Adipose tissue (tissue), 3 donors: ENCODE measurements around the gene PCDHB6. TPM values are rescaled to one million over a fixed set of nuclear protein-coding genes. Genes with fewer than 3 reads are reported as not detected.
"Not testable (repeated sequence)": the region's sequence is repeated elsewhere in the genome, so short reads cannot be mapped to it uniquely, and the experiment has no call there.

ENCODE experiments used
- H3K27ac ChIP-seq: one replicate; pipeline ENCODE4 v1.5.1; 2013; ENCODE audit warnings: low read depth, low read length
- WGBS, 3 donors: extraction: QIAGEN DNeasy Blood & Tissue Kit; methylation state at CpG; one replicate each; pipeline ENCODE4 v1.1.7; 2013; 5-methylcytosine and 5-hydroxymethylcytosine counted together
- polyA plus RNA-seq, 3 donors: library from polyadenylated mRNA; stranded (reverse); fragments of 200-250 nt; gene quantifications; one replicate each; pipeline ENCODE4 v1.2.3, GENCODE V29; 2013
- donor health status: healthy with polysubstance abuse.
- donor health status: Bipolar disorder and iron deficiency.
- donor health status: healthy.

PCDHB6 gene
- polyA plus RNA-seq, 3 donors, result 0.33 to 0.46 TPM; not detected in 1

DNA sequence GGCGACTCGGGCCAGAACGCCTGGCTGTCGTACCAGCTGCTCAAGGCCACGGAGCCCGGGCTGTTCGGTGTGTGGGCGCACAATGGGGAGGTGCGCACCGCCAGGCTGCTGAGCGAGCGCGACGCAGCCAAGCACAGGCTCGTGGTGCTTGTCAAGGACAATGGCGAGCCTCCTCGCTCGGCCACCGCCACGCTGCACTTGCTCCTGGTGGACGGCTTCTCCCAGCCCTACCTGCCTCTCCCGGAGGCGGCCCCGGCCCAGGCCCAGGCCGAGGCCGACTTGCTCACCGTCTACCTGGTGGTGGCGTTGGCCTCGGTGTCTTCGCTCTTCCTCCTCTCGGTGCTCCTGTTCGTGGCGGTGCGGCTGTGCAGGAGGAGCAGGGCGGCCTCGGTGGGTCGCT, 44.5 kb downstream of the PCDHB6 start:
- H3K27ac ChIP-seq, result not testable (repeated sequence)
- WGBS, 3 donors, result 13 to 29% (median 16%) methylated on average over 11 to 27 of the region's 37 CpGs

- 30 to 44% (median 36%) methylated on average over 3 of the region's 3 CpGs for WGBS, 3 donors
- no peak overlapping the region for H3K27ac ChIP-seq
These were observed 46.5 kb downstream of the PCDHB6 start for GRCh38 chr5:141196363-141196762.

GRCh38 chr5:141199359-141200235, 49.7 kb downstream of the PCDHB6 start, which contains the start of gene PCDHB11:
PCDHB11 (plus strand) TSS chr5:141199627; CDS start chr5:141199775, 148 bp downstream.
- WGBS, 3 donors, result 25 to 39% (median 27%) methylated on average over 21 of the region's 21 CpGs
- no peak within 1 kb of the TSS for H3K27ac ChIP-seq

DNA sequence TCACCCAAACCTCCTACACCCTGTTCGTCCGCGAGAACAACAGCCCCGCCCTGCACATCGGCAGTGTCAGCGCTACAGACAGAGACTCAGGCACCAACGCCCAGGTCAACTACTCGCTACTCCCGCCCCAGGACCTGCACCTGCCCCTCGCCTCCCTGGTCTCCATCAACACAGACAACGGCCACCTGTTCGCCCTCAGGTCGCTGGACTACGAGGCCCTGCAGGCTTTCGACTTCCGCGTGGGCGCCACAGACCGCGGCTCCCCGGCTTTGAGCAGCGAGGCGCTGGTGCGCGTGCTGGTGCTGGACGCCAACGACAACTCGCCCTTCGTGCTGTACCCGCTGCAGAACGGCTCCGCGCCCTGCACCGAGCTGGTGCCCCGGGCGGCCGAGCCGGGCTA, 51.3 kb downstream of the PCDHB6 start:
- 21 to 37% (median 36%) methylated on average over 20 to 25 of the region's 38 CpGs for WGBS, 3 donors
- H3K27ac ChIP-seq, result not testable (repeated sequence)

DNA sequence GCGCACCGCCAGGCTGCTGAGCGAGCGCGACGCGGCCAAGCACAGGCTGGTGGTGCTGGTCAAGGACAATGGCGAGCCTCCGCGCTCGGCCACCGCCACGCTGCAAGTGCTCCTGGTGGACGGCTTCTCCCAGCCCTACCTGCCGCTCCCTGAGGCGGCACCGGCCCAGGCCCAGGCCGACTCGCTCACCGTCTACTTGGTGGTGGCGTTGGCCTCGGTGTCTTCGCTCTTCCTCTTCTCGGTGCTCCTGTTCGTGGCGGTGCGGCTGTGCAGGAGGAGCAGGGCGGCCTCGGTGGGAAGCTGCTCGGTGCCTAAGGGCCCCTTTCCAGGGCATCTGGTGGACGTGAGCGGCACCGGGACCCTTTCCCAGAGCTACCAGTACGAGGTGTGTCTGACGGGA, 51.8 kb downstream of the PCDHB6 start:
- WGBS, 3 donors, result 29 to 35% (median 32%) methylated on average over 24 to 29 of the region's 35 CpGs
- not testable (repeated sequence) for H3K27ac ChIP-seq

Other genes with a start within 250 kb of the PCDHB6 start
- gene PCDHAC1, start 223.8 kb upstream of the PCDHB6 start, polyA plus RNA-seq, result under 1 TPM in 2 of 3 donors, not detected in 1; 0.03 to 0.28 TPM
- gene PCDHAC2, start 183.6 kb upstream of the PCDHB6 start, polyA plus RNA-seq, result under 1 TPM; 0.11 to 0.28 (median 0.25) TPM
- gene PCDHB1, start 98.7 kb upstream of the PCDHB6 start, polyA plus RNA-seq, result under 1 TPM in 1 of 3 donors, not detected in 2; 0.05 TPM
- 1 to 10 TPM in 1 of 3 donors, under 1 TPM in 2; 0.74 to 3.2 (median 0.79) TPM for gene PCDHB2, start 55.4 kb upstream of the PCDHB6 start, polyA plus RNA-seq
- gene PCDHB3, start 49.6 kb upstream of the PCDHB6 start, polyA plus RNA-seq, result 1 to 10 TPM in 1 of 3 donors, under 1 TPM in 2; 0.48 to 1.4 (median 0.90) TPM
- gene PCDHB4, start 28.2 kb upstream of the PCDHB6 start, polyA plus RNA-seq, result 1 to 10 TPM in 2 of 3 donors, under 1 TPM in 1; 0.90 to 2.9 (median 1.9) TPM
- gene PCDHB5, start 14.9 kb upstream of the PCDHB6 start, polyA plus RNA-seq, result 1 to 10 TPM; 1.3 to 5.8 (median 1.6) TPM
- gene PCDHB7, start 22.6 kb downstream of the PCDHB6 start, polyA plus RNA-seq, result 1 to 10 TPM in 1 of 3 donors, under 1 TPM in 2; 0.20 to 1.5 (median 0.79) TPM
- gene PCDHB8, start 27.7 kb downstream of the PCDHB6 start, polyA plus RNA-seq, result 1 to 10 TPM in 1 of 3 donors, under 1 TPM in 1, not detected in 1; 0.42 to 1.2 TPM
- 1 to 10 TPM in 1 of 3 donors, under 1 TPM in 2; 0.72 to 1.4 (median 0.90) TPM for gene PCDHB16, start 32.3 kb downstream of the PCDHB6 start, polyA plus RNA-seq
- gene PCDHB9, start 37.1 kb downstream of the PCDHB6 start, polyA plus RNA-seq, result under 1 TPM; 0.38 to 0.88 (median 0.79) TPM
- gene PCDHB10, start 42.3 kb downstream of the PCDHB6 start, polyA plus RNA-seq, result 1 to 10 TPM in 1 of 3 donors, under 1 TPM in 2; 0.41 to 1.1 (median 0.67) TPM
- gene PCDHB11, start 49.6 kb downstream of the PCDHB6 start, polyA plus RNA-seq, result 1 to 10 TPM in 2 of 3 donors, under 1 TPM in 1; 0.45 to 1.4 (median 1.0) TPM
- gene PCDHB12, start 58.7 kb downstream of the PCDHB6 start, polyA plus RNA-seq, result 1 to 10 TPM in 2 of 3 donors, under 1 TPM in 1; 0.81 to 1.2 (median 1.2) TPM
- gene PCDHB13, start 63.9 kb downstream of the PCDHB6 start, polyA plus RNA-seq, result 1 to 10 TPM in 2 of 3 donors, under 1 TPM in 1; 0.34 to 1.7 (median 1.3) TPM
- gene PCDHB14, start 73.3 kb downstream of the PCDHB6 start, polyA plus RNA-seq, result 1 to 10 TPM; 1.3 to 2.5 (median 1.4) TPM
- 1 to 10 TPM in 2 of 3 donors, under 1 TPM in 1; 0.79 to 3.2 (median 2.0) TPM for gene PCDHB15, start 95.3 kb downstream of the PCDHB6 start, polyA plus RNA-seq
- gene SLC25A2, start 154.0 kb downstream of the PCDHB6 start, polyA plus RNA-seq, result under 1 TPM in 1 of 3 donors, not detected in 2; 0.03 TPM
- 10 to 100 TPM; 32.2 to 62.0 (median 59.1) TPM for gene TAF7, start 170.7 kb downstream of the PCDHB6 start, polyA plus RNA-seq
- under 1 TPM in 2 of 3 donors, not detected in 1; 0.10 to 0.25 TPM for gene PCDHGA1, start 180.5 kb downstream of the PCDHB6 start, polyA plus RNA-seq
- 1 to 10 TPM in 1 of 3 donors, under 1 TPM in 2; 0.56 to 1.3 (median 0.89) TPM for gene PCDHGA2, start 188.7 kb downstream of the PCDHB6 start, polyA plus RNA-seq
- gene PCDHGA3, start 193.8 kb downstream of the PCDHB6 start, polyA plus RNA-seq, result under 1 TPM; 0.45 to 0.82 (median 0.54) TPM
- under 1 TPM; 0.11 to 0.36 (median 0.30) TPM for gene PCDHGB1, start 200.0 kb downstream of the PCDHB6 start, polyA plus RNA-seq
- gene PCDHGA4, start 205.0 kb downstream of the PCDHB6 start, polyA plus RNA-seq, result under 1 TPM; 0.34 to 0.98 (median 0.82) TPM
- under 1 TPM; 0.58 to 0.90 (median 0.71) TPM for gene PCDHGB2, start 209.9 kb downstream of the PCDHB6 start, polyA plus RNA-seq
- gene PCDHGA5, start 214.1 kb downstream of the PCDHB6 start, polyA plus RNA-seq, result under 1 TPM; 0.34 to 0.52 (median 0.43) TPM
- under 1 TPM; 0.34 to 0.52 (median 0.40) TPM for gene PCDHGB3, start 220.2 kb downstream of the PCDHB6 start, polyA plus RNA-seq
- 1 to 10 TPM in 1 of 3 donors, under 1 TPM in 2; 0.45 to 1.3 (median 0.83) TPM for gene PCDHGA6, start 223.8 kb downstream of the PCDHB6 start, polyA plus RNA-seq
- under 1 TPM; 0.11 to 0.38 (median 0.31) TPM for gene PCDHGA7, start 232.7 kb downstream of the PCDHB6 start, polyA plus RNA-seq
- gene PCDHGB4, start 237.6 kb downstream of the PCDHB6 start, polyA plus RNA-seq, result 1 to 10 TPM in 1 of 3 donors, under 1 TPM in 2; 0.34 to 1.2 (median 0.60) TPM
- gene PCDHGA8, start 242.6 kb downstream of the PCDHB6 start, polyA plus RNA-seq, result under 1 TPM; 0.07 to 0.45 (median 0.10) TPM
- 1 to 10 TPM in 2 of 3 donors, under 1 TPM in 1; 0.11 to 3.1 (median 2.3) TPM for gene PCDHGB5, start 247.9 kb downstream of the PCDHB6 start, polyA plus RNA-seq